C4-2B (cell line): ENCODE measurements around the gene FAM53B.
"Not testable (repeated sequence)": the region's sequence is repeated elsewhere in the genome, so short reads cannot be mapped to it uniquely, and the experiment has no call there.

ENCODE experiments used
- H3K27ac ChIP-seq: fragments of 450-650 bp; 2 replicates; pipeline ENCODE4 v1.5.1; 2017
- ZFX ChIP-seq: fragments of 450-650 bp; IDR thresholded peaks from 2 replicates; pipeline ENCODE4 v1.6.1; 2017
- TF ChIP-seq, protein P1 (sequence below): fragments of 450-650 bp; conservative IDR thresholded peaks from 2 replicates; pipeline ENCODE4 v1.5.1; 2017; ENCODE audit warnings: mild to moderate bottlenecking

Gene FAM53B

DNA sequence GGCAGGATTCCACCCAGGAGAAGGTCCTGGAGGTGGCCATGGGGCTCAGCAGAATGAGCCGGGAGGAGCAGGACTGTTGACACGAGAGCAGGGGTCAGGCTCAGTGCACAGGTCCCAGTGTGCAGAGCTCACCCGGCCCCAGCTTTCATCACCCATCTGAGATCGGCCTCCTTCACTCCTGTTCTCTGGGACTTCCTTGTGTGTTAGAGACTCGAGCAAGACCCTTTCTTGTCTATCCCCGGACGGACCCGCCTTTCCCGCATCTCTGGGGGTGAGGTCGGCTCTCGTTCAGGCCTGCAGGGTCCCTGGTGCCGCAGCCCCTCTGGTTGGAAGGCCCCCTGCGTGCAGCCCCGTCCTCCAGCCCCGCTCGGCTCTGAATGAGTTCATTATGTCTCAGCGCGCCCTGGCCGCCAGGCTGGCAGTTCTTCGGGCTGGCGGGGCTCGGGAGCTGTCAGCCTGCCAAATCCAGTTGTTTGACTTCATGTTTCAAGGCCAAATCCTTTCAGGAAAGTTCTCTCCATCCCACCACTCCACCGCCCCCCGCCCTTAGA lies 154.6 kb downstream of the FAM53B start:
- no peak overlapping the region for H3K27ac ChIP-seq
- TF ChIP-seq, protein P1, sequence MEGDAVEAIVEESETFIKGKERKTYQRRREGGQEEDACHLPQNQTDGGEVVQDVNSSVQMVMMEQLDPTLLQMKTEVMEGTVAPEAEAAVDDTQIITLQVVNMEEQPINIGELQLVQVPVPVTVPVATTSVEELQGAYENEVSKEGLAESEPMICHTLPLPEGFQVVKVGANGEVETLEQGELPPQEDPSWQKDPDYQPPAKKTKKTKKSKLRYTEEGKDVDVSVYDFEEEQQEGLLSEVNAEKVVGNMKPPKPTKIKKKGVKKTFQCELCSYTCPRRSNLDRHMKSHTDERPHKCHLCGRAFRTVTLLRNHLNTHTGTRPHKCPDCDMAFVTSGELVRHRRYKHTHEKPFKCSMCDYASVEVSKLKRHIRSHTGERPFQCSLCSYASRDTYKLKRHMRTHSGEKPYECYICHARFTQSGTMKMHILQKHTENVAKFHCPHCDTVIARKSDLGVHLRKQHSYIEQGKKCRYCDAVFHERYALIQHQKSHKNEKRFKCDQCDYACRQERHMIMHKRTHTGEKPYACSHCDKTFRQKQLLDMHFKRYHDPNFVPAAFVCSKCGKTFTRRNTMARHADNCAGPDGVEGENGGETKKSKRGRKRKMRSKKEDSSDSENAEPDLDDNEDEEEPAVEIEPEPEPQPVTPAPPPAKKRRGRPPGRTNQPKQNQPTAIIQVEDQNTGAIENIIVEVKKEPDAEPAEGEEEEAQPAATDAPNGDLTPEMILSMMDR: no peak
- TF ChIP-seq ZFX: no peak

DNA sequence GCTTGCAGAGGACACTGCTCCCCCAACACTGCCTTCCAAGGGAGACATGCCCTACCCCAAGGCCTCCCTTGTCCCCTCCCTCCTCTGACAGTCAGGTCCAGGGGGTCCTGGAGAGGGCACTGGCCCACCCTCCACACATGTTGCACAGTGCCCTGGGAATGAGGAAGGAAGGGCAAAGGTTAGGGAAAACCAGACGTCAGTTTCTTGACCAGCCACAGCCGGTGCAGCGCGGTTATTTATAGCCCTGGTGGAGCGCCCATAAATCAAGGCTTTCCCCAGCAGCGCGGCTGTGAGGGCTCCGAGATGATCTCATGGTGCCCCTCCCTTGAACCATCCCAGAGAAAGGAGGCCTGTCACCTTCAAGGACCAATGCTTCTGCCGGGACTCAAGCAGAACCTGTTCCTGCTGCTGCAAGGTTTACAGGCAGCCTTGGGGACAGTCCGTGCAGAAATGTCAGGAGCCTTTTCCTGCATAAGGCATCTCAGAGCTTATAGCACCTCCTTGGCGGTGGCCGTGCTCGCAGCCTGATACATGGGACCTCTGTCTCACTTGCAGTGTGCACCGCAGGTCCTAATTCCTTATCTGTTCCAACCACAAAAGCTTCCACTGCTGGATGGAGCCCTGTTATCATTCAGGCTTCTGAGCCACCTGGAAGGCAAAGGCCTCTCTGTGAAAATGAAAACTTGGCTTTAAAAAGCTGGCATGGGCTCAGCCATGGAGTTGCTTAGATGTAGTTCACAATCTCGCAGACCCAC lies 155.3 kb downstream of the FAM53B start:
- no peak overlapping the region for H3K27ac ChIP-seq

DNA sequence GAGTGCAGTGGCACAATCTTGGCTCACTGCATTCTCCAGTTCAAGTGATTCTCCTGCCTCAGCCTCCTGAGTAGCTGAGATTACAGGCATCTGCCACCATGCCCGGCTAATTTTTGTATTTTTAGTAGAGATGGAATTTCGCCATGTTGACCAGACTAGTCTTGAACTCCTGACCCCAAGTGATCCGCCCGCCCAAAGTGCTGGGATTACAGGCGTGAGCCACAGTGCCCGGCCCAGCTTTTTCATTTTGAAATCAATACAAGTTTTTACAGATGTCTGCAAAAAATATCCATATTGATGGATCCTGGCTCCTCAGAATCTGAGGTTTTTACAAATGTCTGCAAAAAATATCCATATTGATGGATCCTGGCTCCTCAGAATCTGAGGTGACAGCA lies 155.8 kb downstream of the FAM53B start:
- H3K27ac ChIP-seq: not testable (repeated sequence)

More for the DNA sequence above, 155.3 kb downstream of the FAM53B start:
- TF ChIP-seq ZFX: no peak
- TF ChIP-seq, protein P1: no peak

DNA sequence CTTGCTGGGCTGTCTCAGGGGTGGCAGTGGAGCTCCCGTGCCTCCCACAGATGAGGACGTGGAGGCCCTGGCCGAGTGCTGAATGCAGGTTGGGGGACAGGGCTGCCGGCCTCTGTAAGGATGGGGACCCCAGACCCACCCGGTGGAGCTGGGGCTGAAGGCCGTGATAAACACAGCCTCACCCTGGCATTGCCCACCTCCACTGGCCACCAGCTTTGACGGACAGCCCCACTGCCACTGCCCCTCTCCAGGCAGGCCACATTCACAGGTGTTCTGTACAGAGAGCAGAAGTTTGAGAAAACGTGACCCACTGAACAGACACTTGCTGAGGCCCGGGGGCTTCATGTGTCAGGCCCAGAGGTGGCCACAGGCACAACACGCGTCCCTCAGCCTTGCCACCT lies 156.4 kb downstream of the FAM53B start:
- TF ChIP-seq, protein P1: no peak
- H3K27ac ChIP-seq: no peak overlapping the region

DNA sequence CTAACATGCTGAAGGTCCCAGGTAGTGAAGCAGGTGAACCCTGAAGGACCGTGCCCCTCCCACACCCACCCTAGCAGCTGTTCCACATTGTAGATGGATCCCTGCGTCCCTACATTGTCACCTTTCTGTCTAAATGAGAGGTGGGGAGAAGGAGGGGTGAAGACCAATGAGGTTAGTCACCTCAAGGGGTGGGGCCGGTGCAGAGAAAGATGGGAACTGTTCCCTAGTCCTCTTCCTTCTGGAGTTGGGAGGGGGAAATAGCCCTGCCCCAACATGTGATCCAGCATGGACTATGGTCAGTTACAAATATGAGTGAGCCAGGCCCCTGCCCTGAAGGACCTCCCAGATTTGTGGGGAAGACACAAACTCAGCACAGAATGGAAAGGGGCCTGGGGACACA lies 158.0 kb downstream of the FAM53B start:
- H3K27ac ChIP-seq: no peak overlapping the region
- no peak for TF ChIP-seq ZFX
- TF ChIP-seq, protein P1: no peak

DNA sequence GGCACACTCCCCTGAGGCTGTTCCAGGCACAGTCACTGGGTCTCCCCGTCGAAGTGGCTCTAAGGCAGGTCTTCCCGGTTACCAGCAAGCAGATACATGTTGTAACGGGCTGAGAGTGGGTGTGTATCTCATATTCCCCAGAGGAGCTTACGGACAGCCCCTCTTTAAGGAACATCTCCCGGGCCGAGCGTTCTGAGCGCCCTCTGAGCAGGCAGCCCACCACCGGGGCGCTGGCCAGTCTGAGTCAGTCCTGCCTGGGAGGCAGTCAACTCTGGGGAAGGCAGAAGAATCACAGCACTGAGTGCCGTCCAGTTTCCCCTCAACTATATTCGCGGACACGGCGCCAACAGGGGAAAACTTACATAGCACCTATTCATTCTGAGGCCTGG lies 165.2 kb downstream of the FAM53B start:
- TF ChIP-seq ZFX: no peak
- TF ChIP-seq, protein P1: no peak
- no peak overlapping the region for H3K27ac ChIP-seq

DNA sequence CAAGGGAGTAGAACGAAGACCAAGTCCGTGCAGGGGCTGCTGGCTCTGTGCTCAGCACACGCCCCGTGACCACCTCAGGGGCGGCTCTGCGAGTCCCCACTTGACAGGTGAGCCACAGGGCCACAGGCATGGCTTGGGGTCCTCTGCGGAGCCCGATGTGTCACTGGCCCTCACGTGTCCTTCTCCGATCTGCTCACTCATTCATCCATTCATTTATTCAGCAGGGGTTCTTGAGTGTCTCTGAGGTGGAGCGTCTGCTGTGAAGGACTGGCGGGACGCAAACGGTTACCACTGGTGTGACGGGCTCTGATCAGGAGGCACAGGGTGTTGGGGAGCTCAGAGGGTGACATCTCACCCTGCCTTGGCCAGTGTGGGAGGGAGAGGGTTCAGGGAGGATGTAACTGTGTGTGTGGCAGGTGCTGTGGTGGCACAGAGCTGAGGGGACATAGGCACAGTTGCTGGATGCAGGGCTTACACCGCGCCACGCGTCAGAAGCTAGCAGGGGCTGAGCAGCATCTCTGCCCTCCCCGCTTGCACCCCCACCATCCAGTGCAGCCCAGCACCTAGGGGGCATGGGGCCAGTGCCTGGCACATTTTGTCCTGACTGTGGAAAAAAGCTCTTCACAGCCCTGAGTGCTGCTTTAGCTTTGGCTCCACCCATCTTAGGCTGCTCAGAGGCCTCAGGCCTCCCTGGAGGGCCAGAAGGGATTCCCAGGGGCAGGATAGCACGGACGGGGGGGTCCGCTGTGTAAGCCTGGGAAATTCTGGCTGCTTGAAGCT lies 165.8 kb downstream of the FAM53B start:
- TF ChIP-seq ZFX: no peak
- TF ChIP-seq, protein P1: no peak
- no peak overlapping the region for H3K27ac ChIP-seq
